ENCODE results near the gene NDUFS6.

- no peak for TF ChIP-seq CTCF (IDR thresholded peaks at IDR 0.05; ENCODE audit: low read length)
- TF ChIP-seq EZH2 (IDR thresholded peaks at IDR 0.05; ENCODE audit: borderline replicate concordance, low read length): no peak
Measured at GRCh38 chr5:1783216-1783554, 18.0 kb upstream of the NDUFS6 start.
